Stimulated activated CD4-positive, alpha-beta T cell treated with anti-CD3 and anti-CD28 coated beads, Interleukin-1b, Interleukin-23, amount 100 ng/mL, for 24 hours (primary cell): Measurements from ENCODE around the gene GPRIN3.
"Not testable (repeated sequence)": the region's sequence is repeated elsewhere in the genome, so short reads cannot be mapped to it uniquely, and the experiment has no call there.

Experiments used
- DNase-seq, 4 experiments: peaks; one replicate each; pipeline ENCODE4 v3.0.0-alpha.2; 2020; ENCODE audit warnings: low read depth in 4 of 4, low spot score in 1 of 4

Gene GPRIN3

GRCh38 chr4:89221167-89221867, 86.3 kb downstream of the GPRIN3 start:
- DNase-seq = no peak

GRCh38 chr4:89218587-89218986, 89.0 kb downstream of the GPRIN3 start:
- DNase-seq = no peak

GRCh38 chr4:89217604-89218003, 90.0 kb downstream of the GPRIN3 start:
- no peak for DNase-seq

- DNase-seq = no peak
These were observed 90.7 kb downstream of the GPRIN3 start for GRCh38 chr4:89216866-89217265.

- DNase-seq = no peak
These were observed 91.2 kb downstream of the GPRIN3 start for GRCh38 chr4:89216422-89216821.

GRCh38 chr4:89215736-89216135, 91.9 kb downstream of the GPRIN3 start:
- DNase-seq = no peak

GRCh38 chr4:89214308-89214707, 93.3 kb downstream of the GPRIN3 start:
- no peak for DNase-seq

- no peak for DNase-seq
These were observed 94.3 kb downstream of the GPRIN3 start for GRCh38 chr4:89213382-89213701.

GRCh38 chr4:89212666-89213381, 94.8 kb downstream of the GPRIN3 start:
- no peak for DNase-seq

- no peak for DNase-seq
These were observed 103.0 kb downstream of the GPRIN3 start for GRCh38 chr4:89204624-89205023.

- DNase-seq = no peak
These were observed 103.7 kb downstream of the GPRIN3 start for GRCh38 chr4:89203902-89204301.

- DNase-seq = not testable (repeated sequence)
These were observed 108.2 kb downstream of the GPRIN3 start for GRCh38 chr4:89199394-89199793.

- DNase-seq = no peak
These were observed 109.7 kb downstream of the GPRIN3 start for GRCh38 chr4:89197920-89198319.

GRCh38 chr4:89196745-89197144, 110.9 kb downstream of the GPRIN3 start:
- no peak for DNase-seq

- no peak for DNase-seq
These were observed 111.4 kb downstream of the GPRIN3 start for GRCh38 chr4:89196056-89196674.

GRCh38 chr4:89193843-89194242, 113.8 kb downstream of the GPRIN3 start:
- DNase-seq = no peak
